GM04503 (cell line): ENCODE data around the gene FMOD.

Experiments used
- DNase-seq: peaks from one replicate; pipeline ENCODE4 v3.0.0-alpha.2; 2012; ENCODE audit warnings: low read depth

FMOD gene

GRCh38 chr1:203361945-203362719, 11.2 kb upstream of the FMOD start:
- no peak for DNase-seq

- DNase-seq: no peak
Observed at GRCh38 chr1:203360547-203361185, 9.7 kb upstream of the FMOD start.

GRCh38 chr1:203359010-203359571, 8.2 kb upstream of the FMOD start:
- no peak for DNase-seq

GRCh38 chr1:203354246-203354645, 3.3 kb upstream of the FMOD start:
- peak; percentile 53 for DNase-seq

- no peak for DNase-seq
Observed at GRCh38 chr1:203353486-203353885, 2.6 kb upstream of the FMOD start.

- DNase-seq: no peak
Observed at GRCh38 chr1:203349773-203350524, 973 bp downstream of the FMOD start.

- no peak for DNase-seq
Observed at GRCh38 chr1:203349166-203349565, 1.8 kb downstream of the FMOD start.

GRCh38 chr1:203346769-203347102, 4.2 kb downstream of the FMOD start:
- DNase-seq: no peak

- no peak for DNase-seq
Observed at GRCh38 chr1:203346060-203346768, 4.7 kb downstream of the FMOD start.

GRCh38 chr1:203343956-203344754, 6.8 kb downstream of the FMOD start:
- DNase-seq: no peak

- no peak for DNase-seq
Observed at GRCh38 chr1:203342192-203342940, 8.6 kb downstream of the FMOD start.

GRCh38 chr1:203340112-203340790, 10.7 kb downstream of the FMOD start:
- DNase-seq: no peak

- DNase-seq: no peak
Observed at GRCh38 chr1:203338335-203339036, 12.4 kb downstream of the FMOD start.

GRCh38 chr1:203336097-203336496, 14.8 kb downstream of the FMOD start:
- no peak for DNase-seq

- no peak for DNase-seq
Observed at GRCh38 chr1:203335503-203335902, 15.4 kb downstream of the FMOD start.

GRCh38 chr1:203331224-203331623, 19.7 kb downstream of the FMOD start:
- no peak for DNase-seq

GRCh38 chr1:203328714-203329122, 22.2 kb downstream of the FMOD start:
- no peak for DNase-seq

GRCh38 chr1:203327684-203328457, 23.1 kb downstream of the FMOD start:
- DNase-seq: peak; percentile 19
